Right lobe of liver (tissue), 4 donors: ENCODE results near the gene ERI2.

Experiments used
- POLR2A ChIP-seq: fragments of 450-650 bp; IDR thresholded peaks from one replicate; pipeline ENCODE4 v1.6.1; 2017; ENCODE audit warnings: antibody characterized with exemption, mild to moderate bottlenecking
- TF ChIP-seq, protein P1 (sequence below), 4 donors: fragments of 200-600 bp in 3 of 4; fragments of 450-650 bp in 1 of 4; IDR thresholded peaks; one replicate each; pipeline versions ENCODE4 v1.5.1 to v1.8.0; 2016 to 2022; ENCODE audit warnings: antibody characterized with exemption in 4 of 4, mild to moderate bottlenecking in 2 of 4
- donor health status: DM: no; HTN: no; CAD: no.
- donor health status: DM: no; HTN: no; CAD: no.
- donor health status: DM: no; HTN: yes; CAD: no.

DNA sequence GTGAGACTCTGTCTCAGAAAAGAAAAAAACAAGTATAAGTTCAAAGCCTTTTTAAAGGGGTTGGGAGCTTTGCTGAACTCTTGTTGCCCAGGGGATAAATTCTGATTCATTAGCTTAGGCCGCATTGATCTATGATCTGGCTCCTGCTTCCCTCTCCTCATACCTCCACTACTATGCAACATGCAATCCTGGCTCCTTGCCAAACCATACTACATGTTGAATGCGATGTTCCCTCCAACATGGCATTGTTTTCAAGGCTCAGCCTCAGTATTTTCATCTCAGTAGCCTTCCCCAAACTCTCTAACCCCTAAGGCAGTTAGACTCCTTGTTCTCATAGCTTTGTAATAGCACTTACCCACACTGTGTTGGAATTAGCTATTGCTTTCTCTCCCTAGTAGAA lies 6.2 kb upstream of the ERI2 start:
- TF ChIP-seq POLR2A, result no peak
- TF ChIP-seq, protein P1, sequence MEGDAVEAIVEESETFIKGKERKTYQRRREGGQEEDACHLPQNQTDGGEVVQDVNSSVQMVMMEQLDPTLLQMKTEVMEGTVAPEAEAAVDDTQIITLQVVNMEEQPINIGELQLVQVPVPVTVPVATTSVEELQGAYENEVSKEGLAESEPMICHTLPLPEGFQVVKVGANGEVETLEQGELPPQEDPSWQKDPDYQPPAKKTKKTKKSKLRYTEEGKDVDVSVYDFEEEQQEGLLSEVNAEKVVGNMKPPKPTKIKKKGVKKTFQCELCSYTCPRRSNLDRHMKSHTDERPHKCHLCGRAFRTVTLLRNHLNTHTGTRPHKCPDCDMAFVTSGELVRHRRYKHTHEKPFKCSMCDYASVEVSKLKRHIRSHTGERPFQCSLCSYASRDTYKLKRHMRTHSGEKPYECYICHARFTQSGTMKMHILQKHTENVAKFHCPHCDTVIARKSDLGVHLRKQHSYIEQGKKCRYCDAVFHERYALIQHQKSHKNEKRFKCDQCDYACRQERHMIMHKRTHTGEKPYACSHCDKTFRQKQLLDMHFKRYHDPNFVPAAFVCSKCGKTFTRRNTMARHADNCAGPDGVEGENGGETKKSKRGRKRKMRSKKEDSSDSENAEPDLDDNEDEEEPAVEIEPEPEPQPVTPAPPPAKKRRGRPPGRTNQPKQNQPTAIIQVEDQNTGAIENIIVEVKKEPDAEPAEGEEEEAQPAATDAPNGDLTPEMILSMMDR (IDR thresholded peaks at IDR 0.05), result no peak
